Posterior vena cava (tissue), 2 donors: Measurements from ENCODE around the gene VWA7. TPM values are rescaled to one million over a fixed set of nuclear protein-coding genes. Genes with fewer than 3 reads are reported as not detected.
"Not testable (repeated sequence)": the region's sequence is repeated elsewhere in the genome, so short reads cannot be mapped to it uniquely, and the experiment has no call there.

Experiments used
- DNase-seq: peaks from one replicate; pipeline ENCODE4 v3.0.0-alpha.2; 2020; ENCODE audit warnings: low spot score
- intact Hi-C, 2 donors: fragments of 100-400 bp; cut with DNase I; formaldehyde crosslinking; loops; one replicate each; pipeline versions ENCODE4 v1.14.1 to v1.14.2; 2022 to 2023
- long read RNA-seq, 2 donors: library from polyadenylated mRNA; unstranded; transcript quantifications; one replicate each; pipeline ENCODE4 v2.0.0, GENCODE V29; 2020 to 2021
- total RNA-seq, 2 donors: library from RNA; stranded (reverse); fragmentation: NEBNext Ultra II Directional; extraction: Animal tissue kit (Norgen Biotek cat#: 25700); gene quantifications; one replicate each; pipeline ENCODE4 v1.2.1, GENCODE V29; 2021
- donor health status: DM: yes; HTN: yes; CAD: no.
- donor health status: DM: yes; HTN: yes; CAD: no.

The VWA7 gene, protein sequence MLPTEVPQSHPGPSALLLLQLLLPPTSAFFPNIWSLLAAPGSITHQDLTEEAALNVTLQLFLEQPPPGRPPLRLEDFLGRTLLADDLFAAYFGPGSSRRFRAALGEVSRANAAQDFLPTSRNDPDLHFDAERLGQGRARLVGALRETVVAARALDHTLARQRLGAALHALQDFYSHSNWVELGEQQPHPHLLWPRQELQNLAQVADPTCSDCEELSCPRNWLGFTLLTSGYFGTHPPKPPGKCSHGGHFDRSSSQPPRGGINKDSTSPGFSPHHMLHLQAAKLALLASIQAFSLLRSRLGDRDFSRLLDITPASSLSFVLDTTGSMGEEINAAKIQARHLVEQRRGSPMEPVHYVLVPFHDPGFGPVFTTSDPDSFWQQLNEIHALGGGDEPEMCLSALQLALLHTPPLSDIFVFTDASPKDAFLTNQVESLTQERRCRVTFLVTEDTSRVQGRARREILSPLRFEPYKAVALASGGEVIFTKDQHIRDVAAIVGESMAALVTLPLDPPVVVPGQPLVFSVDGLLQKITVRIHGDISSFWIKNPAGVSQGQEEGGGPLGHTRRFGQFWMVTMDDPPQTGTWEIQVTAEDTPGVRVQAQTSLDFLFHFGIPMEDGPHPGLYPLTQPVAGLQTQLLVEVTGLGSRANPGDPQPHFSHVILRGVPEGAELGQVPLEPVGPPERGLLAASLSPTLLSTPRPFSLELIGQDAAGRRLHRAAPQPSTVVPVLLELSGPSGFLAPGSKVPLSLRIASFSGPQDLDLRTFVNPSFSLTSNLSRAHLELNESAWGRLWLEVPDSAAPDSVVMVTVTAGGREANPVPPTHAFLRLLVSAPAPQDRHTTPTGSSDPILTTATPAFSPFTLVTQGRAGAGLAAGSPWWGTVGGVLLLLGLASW
- under 1 TPM; 0.37 to 0.48 TPM for total RNA-seq
- long read RNA-seq, donor 1, result 0 reads
- long read RNA-seq, donor 2, result 0 reads

DNA sequence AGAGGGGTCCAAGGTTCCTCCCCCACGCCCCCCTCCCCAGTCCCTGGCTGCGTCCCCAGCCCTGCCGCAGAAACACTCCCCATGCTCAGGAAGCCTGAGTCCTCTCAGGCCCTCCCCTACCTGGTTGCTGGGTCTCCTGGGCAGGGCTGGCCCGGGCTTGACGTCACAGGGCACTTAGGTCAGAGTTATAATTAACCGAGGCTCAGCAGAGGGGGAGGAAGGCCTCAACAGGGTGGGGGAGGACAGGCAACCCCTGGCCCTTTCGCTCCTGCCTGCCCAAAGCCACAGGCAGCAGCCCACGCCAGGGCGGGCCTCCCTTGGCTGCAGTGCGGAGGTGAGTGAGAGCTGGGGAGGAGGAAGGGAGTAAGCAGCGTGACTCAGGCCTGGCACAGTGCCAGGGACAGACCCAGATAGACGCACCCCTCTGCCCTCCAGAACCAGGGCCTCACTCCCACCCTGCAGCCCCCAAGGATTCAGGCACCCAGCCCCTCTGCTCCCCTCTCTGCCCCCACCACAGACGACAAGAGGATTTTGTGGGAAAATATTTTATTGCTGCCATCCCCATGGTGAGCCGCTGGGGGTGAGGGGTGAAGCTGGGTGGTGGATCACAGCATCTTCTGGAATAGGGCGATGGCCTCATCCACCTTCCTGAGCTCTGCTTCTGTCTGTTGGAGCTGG lies at the start of gene VWA7:
TSS of gene VWA7 (minus strand) at position 340 of the 678 bp plus-strand sequence. CDS start 549 bp downstream, outside the sequence.
- peak; percentile 90 for DNase-seq
- intact Hi-C loops, result loop anchor here in 1 of 2 donors (10.0 kb wide), 1 partner anchor 1008 kb away; no protein-coding TSS in a partner anchor

GRCh38 chr6:31826793-31827285 lies 49.7 kb upstream of the VWA7 start:
- intact Hi-C loops, result no loop called here
- DNase-seq, result peak; percentile 96

GRCh38 chr6:31825553-31825952 lies 48.4 kb upstream of the VWA7 start:
- no peak for DNase-seq
- intact Hi-C loops, result no loop called here

GRCh38 chr6:31823592-31824196 lies 46.6 kb upstream of the VWA7 start:
- DNase-seq, intact Hi-C loops: not testable (repeated sequence)

DNA sequence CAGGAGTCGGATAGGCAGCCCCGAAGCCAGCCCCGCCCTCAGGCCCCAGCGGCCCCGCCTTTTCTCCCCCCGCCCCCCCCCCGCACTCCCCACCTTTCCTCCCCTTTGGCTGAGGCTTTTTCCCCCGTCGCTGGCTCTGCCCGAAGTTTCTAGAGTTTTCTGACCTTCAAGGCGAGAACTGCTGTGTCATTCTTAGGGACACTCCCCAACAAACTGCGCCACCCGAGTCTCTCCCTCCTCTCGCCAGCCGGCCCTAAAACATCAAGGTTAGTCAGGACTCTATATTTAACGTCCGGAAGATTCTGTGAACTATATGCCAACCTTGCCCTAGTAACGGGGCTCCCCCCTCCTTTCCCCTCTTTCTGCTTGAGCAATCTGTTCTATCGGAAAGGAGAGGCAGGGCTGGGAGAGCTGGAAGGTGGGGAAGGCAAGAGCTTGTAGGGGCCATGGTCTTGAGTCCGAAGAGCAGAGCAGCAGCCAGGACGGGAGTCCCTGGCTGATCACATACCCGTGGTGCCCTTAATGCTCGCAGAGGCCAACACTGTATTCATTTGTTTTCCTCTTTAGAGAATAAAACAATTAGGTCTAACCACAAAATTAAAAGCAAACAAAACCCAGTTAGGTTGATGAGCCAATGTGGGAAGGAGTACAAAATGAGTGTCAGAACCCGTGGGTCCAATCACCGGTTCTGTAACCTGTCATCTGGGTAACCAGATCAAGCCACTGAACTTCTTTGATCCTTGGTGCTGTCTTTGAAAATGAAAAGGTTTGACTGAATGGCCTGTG lies 45.1 kb upstream of the VWA7 start:
- peak; percentile 95 for DNase-seq
- intact Hi-C loops, result no loop called here

- intact Hi-C loops, result no loop called here
- DNase-seq, result peak; percentile 90
These were observed 44.3 kb upstream of the VWA7 start for GRCh38 chr6:31821301-31822035.

DNA sequence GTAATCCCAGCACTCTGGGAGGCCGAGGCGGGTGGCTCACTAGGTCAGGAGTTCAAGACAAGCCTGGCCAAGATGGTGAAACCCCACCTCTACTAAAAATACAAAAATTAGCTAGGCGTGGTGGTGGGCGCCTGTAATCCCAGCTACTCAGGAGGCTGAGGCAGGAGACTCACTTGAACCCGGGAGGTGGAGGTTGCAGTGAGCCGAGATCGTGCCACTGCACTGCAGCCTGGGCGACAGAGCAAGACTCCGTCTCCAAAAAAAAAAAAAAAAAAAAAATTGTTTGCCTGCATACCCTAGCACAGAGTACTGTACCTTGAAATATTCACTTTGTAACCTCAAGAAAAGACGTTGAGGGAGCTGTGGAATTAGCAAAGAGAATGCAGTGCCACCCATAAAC lies 43.3 kb upstream of the VWA7 start:
- intact Hi-C loops, result not testable (repeated sequence)
- DNase-seq, result peak; percentile 45

- intact Hi-C loops, result no loop called here
- no peak for DNase-seq
These were observed 42.8 kb upstream of the VWA7 start for GRCh38 chr6:31819871-31820299.

DNA sequence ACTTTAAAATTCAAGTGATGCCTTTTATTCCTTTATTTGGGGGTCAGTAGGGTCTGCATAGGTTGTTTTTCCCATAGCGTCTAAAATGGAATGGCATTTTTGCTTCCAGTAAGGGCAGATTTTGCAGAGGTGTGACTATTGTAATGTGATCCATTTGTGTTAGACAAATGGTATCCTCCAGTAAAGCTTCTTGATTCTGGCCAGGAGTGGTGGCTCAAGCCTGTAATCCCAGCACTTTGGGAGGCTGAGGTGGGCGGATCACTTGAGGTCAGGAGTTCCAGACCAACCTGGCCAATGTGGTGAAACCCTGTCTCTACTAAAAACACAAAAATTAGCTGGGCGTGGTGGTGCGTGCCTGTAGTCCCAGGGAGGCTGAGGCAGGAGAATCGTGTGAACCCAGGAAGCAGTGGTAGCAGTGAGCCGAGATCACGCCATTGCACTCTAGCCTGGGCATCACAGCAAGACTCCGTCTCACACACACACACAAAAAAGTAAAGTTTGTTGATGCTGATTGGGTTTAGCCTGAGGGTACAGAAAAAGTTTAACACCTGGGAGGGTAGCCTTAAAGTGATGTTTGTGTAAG lies 40.9 kb upstream of the VWA7 start:
- intact Hi-C loops, result not testable (repeated sequence)

GRCh38 chr6:31817133-31817928 lies 40.2 kb upstream of the VWA7 start:
- intact Hi-C loops, DNase-seq: not testable (repeated sequence)

More for the DNA sequence above, 40.9 kb upstream of the VWA7 start:
- not testable (repeated sequence) for DNase-seq

DNA sequence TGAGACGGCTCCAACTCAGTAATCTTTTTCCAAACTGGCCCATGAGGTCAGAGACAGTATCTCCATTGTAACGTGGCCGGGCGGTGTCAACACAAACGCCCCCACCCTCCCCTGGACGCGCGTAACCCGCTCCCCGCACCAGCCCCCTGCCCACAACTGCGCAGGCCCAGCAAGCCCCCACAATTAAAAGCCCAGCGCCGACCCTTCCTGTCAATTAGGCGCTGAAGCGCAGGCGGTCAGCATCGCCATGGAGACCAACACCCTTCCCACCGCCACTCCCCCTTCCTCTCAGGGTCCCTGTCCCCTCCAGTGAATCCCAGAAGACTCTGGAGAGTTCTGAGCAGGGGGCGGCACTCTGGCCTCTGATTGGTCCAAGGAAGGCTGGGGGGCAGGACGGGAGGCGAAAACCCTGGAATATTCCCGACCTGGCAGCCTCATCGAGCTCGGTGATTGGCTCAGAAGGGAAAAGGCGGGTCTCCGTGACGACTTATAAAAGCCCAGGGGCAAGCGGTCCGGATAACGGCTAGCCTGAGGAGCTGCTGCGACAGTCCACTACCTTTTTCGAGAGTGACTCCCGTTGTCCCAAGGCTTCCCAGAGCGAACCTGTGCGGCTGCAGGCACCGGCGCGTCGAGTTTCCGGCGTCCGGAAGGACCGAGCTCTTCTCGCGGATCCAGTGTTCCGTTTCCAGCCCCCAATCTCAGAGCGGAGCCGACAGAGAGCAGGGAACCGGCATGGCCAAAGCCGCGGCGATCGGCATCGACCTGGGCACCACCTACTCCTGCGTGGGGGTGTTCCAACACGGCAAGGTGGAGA lies 38.1 kb upstream of the VWA7 start, which contains the start of the genes HSPA1A and HSPA1L:
TSS of gene HSPA1A (plus strand) at position 519 of the 814 bp plus-strand sequence. CDS start at position 733, 214 bp downstream.
TSS of gene HSPA1L (minus strand) at position 259 of the 814 bp plus-strand sequence. CDS start 3,311 bp downstream, outside the sequence.
- intact Hi-C loops, result no loop called here

GRCh38 chr6:31814677-31815024 lies 37.5 kb upstream of the VWA7 start:
- intact Hi-C loops, result no loop called here
- peak; percentile 98 for DNase-seq

More for the DNA sequence above, 38.1 kb upstream of the VWA7 start, which contains the start of the genes HSPA1A and HSPA1L:
- DNase-seq, result peak; percentile 97

GRCh38 chr6:31813465-31813849 lies 36.3 kb upstream of the VWA7 start:
- no peak for DNase-seq
- intact Hi-C loops, result no loop called here

DNA sequence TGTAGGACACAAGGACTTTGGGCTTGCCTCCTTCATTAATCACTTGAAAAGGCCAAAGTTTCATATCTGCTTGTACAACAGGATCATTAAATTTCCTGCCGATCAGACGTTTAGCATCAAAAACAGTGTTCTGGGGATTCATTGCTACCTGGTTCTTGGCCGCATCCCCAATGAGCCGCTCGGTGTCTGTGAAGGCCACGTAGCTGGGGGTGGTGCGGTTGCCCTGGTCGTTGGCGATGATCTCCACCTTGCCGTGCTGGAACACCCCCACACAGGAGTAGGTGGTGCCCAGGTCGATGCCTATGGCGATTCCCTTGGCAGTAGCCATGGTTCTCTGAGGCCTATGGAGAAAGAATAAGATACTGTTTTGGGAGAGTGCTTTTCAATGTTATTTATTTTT lies 34.5 kb upstream of the VWA7 start:
- intact Hi-C loops, result no loop called here
- no peak for DNase-seq

- DNase-seq, intact Hi-C loops: not testable (repeated sequence)
These were observed 31.5 kb upstream of the VWA7 start for GRCh38 chr6:31808599-31808998.
